Fibroblast of mammary gland (primary cell): ENCODE data around the gene LXN.

Source experiments
- DNase-seq: peaks from one replicate; pipeline ENCODE4 v3.0.0-alpha.2; 2010; ENCODE audit warnings: low read depth
- H3K4me3 ChIP-seq: 2 replicates; pipeline ENCODE4 v1.5.1; 2011; ENCODE audit warnings: low read depth, mild to moderate bottlenecking, low read length, moderate library complexity; ENCODE audit not compliant: control insufficient read depth
- TF ChIP-seq, protein P1 (sequence below): conservative IDR thresholded peaks from 2 replicates; pipeline ENCODE4 v1.5.1; 2011; ENCODE audit warnings: low read depth, low read length, inconsistent platforms; ENCODE audit not compliant: control insufficient read depth, insufficient read depth

LXN gene, protein sequence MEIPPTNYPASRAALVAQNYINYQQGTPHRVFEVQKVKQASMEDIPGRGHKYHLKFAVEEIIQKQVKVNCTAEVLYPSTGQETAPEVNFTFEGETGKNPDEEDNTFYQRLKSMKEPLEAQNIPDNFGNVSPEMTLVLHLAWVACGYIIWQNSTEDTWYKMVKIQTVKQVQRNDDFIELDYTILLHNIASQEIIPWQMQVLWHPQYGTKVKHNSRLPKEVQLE

DNA sequence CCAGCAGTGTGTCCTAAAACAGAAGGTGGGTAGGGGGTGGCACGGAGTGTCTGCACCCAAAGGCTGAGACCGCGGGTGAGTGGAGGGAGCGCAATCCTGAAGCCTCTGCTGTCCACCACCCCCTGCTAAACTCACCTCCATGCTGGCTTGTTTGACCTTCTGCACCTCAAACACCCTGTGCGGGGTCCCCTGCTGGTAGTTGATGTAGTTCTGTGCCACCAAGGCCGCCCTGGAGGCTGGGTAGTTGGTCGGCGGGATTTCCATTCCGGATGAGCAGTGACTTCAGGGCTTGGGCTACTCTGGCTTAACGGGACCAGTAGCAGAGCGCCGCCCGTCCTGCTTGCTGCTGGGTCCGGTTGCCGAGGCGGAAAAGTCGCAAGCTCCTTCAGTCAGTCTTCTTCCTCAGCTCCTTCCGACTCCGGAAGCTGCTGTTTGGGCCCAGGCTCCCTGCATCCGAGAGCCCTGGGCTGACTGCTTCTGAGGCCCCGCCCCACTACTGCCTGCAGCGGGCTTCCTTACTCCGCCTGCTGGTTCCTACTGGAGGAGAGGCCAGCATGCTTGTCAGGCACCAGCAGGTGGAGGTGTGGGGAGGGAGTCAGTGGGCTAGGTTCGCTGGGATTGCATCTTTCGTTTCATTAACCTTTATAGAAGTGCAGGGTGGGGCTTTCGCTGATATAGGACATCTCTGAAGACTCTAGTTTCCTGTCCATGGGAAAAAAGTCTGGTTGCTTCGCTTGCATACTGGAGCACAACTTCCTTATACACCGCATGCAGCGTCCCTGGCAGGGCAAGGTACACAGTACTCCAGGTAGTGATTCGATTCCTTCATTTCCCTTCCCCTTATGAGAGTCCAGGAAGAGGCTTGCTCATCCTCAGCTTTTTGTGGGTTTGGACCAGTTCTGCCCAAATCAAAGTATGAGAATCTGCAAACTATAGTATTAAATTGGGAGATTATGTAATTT, at the start of gene LXN:
TSS of gene LXN (minus strand) at position 434 of the 962 bp plus-strand sequence. CDS start at position 264, 170 bp downstream.
- TF ChIP-seq, protein P1, sequence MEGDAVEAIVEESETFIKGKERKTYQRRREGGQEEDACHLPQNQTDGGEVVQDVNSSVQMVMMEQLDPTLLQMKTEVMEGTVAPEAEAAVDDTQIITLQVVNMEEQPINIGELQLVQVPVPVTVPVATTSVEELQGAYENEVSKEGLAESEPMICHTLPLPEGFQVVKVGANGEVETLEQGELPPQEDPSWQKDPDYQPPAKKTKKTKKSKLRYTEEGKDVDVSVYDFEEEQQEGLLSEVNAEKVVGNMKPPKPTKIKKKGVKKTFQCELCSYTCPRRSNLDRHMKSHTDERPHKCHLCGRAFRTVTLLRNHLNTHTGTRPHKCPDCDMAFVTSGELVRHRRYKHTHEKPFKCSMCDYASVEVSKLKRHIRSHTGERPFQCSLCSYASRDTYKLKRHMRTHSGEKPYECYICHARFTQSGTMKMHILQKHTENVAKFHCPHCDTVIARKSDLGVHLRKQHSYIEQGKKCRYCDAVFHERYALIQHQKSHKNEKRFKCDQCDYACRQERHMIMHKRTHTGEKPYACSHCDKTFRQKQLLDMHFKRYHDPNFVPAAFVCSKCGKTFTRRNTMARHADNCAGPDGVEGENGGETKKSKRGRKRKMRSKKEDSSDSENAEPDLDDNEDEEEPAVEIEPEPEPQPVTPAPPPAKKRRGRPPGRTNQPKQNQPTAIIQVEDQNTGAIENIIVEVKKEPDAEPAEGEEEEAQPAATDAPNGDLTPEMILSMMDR, result peak; percentile 81
- peak within 1 kb of the TSS; percentile 75 for H3K4me3 ChIP-seq
- peak; percentile 82 for DNase-seq

DNA sequence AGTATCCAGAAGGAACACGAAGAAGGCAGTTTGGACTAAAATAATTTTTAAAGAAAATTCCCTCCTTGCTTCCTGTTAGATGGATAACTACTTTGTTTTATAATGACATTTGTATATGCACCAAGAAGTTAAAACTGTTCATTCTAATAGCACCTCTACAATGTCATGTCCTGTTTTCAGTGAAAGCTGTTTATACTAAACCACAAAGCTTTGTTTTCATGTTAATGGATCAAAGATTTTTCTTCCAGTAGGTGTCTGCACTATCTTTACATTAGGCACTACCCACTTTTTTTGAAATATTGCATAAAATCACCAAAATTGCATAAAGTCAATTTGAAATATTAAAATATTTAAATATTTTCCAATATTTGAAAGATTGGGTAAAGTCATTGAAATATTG, 49.7 kb upstream of the LXN start:
- DNase-seq, result no peak
- H3K4me3 ChIP-seq, result no peak overlapping the region
- TF ChIP-seq, protein P1, result no peak

DNA sequence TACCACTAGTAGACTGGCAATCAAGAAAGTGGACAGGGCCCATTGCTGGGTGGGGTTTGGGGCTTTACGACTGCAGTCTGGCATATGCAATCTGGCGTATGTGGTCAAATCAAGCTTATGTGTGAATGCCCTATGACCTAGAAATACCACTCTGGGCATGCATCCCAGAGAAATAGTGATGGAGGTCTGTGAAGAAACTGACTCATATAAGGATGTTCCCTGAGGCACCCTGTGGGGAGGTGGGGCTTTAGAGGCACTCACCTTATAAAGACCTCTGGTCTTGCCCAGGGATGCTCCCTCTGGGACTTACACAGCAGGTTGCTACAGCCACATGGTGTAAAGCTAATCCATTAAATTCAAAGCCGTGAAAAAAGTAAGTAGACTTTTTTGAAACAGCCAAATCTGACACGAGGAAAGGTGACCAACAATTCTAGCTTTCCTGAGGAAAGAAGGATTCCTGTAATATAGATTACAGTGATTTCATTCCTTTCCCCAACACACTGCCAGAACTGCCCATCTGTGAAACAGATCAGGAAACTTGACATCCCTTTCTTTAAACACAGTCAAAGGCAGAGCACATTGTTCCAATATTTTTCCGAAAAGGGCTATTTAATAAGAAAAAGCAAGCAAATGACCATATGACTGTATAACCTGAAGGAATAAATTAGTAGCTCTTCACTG, 46.2 kb upstream of the LXN start:
- no peak overlapping the region for H3K4me3 ChIP-seq
- TF ChIP-seq, protein P1, result no peak
- DNase-seq, result peak; percentile 96

DNA sequence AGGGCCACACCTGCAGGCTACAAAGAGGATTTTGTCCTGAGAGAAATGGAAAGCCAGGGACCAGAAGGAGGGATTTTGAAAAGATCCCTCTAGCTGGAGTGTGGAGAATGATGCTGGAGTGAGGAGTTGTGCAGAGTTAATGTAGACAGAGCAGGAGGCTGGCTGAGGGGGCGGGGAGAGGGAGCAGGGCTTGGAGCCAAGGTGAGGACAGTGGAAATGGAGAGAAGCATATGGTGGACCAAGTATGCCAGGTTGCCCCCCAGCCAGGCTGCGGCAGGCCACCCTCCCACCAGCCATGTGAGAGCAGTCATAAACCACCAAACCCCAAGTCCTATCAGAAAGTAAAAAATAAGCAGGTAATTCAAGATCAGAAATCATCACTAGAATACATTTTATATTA, 45.1 kb upstream of the LXN start:
- TF ChIP-seq, protein P1, result no peak
- no peak for DNase-seq
- no peak overlapping the region for H3K4me3 ChIP-seq

DNA sequence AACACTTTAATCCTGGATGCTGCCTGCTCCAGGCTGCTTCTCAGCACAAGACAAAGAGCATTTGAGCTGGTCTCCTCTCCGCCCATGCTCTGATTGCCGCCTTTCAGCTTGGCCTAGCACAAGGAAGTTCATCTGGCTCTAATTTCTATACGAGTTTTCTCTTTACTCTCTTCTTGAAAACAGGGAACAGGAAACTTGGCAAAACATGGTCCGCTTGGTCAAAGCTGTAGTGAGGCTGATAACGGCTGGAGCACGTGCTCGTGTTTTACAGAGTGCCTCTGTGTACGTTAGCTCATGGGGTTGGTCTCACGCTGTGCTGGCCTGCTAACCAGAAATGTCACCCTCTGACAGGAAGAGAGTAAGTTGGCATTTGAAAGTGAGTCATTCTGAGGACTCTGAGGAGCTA, 40.6 kb upstream of the LXN start:
- DNase-seq, result peak; percentile 36

DNA sequence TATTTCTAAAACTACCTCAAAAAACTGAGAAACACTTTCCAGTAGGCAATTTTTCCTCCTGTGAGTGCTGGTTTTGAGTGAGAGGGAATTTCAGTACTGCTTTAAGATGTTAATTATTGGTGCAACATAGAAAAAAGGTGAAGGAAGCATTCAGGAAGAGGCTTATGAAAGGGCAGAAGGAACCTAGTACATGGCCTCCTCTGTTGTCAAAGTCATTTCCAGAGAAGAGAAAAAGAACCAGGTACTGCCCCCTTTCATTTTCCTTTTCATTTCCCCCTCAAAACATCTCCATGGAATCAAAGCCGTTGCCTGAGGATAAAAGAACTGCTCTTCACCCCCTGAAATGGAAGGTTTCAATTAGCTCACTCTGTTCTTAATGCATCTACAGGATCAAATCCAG, 40.0 kb upstream of the LXN start:
- DNase-seq, result no peak
- H3K4me3 ChIP-seq, result no peak overlapping the region
- TF ChIP-seq, protein P1, result no peak

More for the DNA sequence above, 40.6 kb upstream of the LXN start:
- TF ChIP-seq, protein P1, result no peak
- H3K4me3 ChIP-seq, result no peak overlapping the region
